ENCODE data around the gene LEFTY2. TPM values are rescaled to one million over a fixed set of nuclear protein-coding genes. Genes with fewer than 3 reads are reported as not detected.

The LEFTY2 gene
- total and polyA plus RNA-seq, 9 of the 15 experiments (the other 6 are each of a cell fraction or from before 2014, with no cell fraction given): 0.04 to 0.14 TPM; not detected in 7

DNA sequence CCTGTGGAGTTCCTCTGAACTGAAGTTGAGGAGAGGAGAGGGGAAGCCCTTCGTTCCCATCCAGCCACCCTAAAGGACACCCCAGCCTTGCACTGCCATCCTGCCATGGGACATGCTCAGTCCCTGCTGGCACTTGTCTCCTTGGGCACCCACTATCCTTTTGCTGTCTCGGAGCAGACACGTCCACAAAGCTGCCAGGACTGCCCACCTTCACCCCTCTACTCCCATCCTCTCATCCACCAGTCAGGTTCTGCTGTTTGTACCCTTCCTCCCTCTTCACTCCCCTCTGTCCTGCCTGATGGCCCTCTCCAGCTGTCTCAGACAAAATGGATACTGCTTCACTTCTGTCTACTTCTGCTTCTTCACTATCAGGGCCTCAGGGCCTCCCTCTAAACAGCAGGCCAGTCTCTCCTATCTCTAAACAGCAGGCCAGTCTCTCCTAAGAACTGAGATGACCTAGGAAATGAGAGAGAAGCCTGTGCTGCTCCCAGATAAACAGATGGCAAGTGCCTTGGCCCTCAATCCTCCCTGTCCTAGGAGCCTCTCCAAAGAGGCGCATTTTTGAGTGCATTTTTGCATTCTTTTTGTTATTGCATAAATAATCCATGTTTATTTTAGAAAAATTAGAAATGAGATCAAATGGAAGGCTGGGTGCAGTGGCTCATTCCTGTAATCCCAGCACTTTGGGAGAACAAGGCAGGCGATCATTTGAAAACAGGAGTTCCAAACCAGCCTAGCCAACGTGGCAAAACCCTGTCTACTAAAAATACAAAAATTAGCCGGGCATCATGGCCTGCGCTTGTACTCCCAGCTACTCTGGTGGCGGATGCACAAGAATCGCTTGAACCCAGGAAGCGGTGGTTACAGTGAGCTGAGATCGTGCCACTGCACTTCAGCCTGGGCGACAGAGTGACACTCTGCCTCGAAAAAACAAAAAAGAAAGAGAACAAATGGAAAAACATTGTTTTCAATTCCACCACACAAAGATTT, 12.5 kb downstream of the LEFTY2 start (continued):
- TF ChIP-seq, protein P1, sequence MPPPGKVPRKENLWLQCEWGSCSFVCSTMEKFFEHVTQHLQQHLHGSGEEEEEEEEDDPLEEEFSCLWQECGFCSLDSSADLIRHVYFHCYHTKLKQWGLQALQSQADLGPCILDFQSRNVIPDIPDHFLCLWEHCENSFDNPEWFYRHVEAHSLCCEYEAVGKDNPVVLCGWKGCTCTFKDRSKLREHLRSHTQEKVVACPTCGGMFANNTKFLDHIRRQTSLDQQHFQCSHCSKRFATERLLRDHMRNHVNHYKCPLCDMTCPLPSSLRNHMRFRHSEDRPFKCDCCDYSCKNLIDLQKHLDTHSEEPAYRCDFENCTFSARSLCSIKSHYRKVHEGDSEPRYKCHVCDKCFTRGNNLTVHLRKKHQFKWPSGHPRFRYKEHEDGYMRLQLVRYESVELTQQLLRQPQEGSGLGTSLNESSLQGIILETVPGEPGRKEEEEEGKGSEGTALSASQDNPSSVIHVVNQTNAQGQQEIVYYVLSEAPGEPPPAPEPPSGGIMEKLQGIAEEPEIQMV (tag; conservative IDR thresholded peaks at IDR 0.05; ENCODE audit: low read depth): no peak; the same call in none of the 2 replicates
- TF ChIP-seq KAT2B (IDR thresholded peaks at IDR 0.05; ENCODE audit: low read depth, low read length): no peak
- TF ChIP-seq MAZ (CRISPR knock-in tag; conservative IDR thresholded peaks at IDR 0.05 in 1 of 2, IDR thresholded peaks at IDR 0.05 in 1 of 2): peak; percentile 51 to 93; a peak in 3 of 4 replicates
- TF ChIP-seq, protein P2, sequence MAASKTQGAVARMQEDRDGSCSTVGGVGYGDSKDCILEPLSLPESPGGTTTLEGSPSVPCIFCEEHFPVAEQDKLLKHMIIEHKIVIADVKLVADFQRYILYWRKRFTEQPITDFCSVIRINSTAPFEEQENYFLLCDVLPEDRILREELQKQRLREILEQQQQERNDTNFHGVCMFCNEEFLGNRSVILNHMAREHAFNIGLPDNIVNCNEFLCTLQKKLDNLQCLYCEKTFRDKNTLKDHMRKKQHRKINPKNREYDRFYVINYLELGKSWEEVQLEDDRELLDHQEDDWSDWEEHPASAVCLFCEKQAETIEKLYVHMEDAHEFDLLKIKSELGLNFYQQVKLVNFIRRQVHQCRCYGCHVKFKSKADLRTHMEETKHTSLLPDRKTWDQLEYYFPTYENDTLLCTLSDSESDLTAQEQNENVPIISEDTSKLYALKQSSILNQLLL (CRISPR knock-in tag; IDR thresholded peaks at IDR 0.05; ENCODE audit: borderline replicate concordance): no peak
- TF ChIP-seq RUNX1 (IDR thresholded peaks at IDR 0.05; ENCODE audit: low read depth): peak; percentile 73; the same call in 1 of the 2 replicates
- TF ChIP-seq FOXM1 (IDR thresholded peaks at IDR 0.05; ENCODE audit: low read depth): peak; percentile 98
- no peak for TF ChIP-seq FOXM1 (CRISPR knock-in tag; IDR thresholded peaks at IDR 0.05; ENCODE audit: low read depth)
- TF ChIP-seq, protein P3, sequence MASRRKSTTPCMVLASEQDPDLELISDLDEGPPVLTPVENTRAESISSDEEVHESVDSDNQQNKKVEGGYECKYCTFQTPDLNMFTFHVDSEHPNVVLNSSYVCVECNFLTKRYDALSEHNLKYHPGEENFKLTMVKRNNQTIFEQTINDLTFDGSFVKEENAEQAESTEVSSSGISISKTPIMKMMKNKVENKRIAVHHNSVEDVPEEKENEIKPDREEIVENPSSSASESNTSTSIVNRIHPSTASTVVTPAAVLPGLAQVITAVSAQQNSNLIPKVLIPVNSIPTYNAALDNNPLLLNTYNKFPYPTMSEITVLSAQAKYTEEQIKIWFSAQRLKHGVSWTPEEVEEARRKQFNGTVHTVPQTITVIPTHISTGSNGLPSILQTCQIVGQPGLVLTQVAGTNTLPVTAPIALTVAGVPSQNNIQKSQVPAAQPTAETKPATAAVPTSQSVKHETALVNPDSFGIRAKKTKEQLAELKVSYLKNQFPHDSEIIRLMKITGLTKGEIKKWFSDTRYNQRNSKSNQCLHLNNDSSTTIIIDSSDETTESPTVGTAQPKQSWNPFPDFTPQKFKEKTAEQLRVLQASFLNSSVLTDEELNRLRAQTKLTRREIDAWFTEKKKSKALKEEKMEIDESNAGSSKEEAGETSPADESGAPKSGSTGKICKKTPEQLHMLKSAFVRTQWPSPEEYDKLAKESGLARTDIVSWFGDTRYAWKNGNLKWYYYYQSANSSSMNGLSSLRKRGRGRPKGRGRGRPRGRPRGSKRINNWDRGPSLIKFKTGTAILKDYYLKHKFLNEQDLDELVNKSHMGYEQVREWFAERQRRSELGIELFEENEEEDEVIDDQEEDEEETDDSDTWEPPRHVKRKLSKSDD (conservative IDR thresholded peaks at IDR 0.05; ENCODE audit: low read length): no peak
- peak; percentile 78 for TF ChIP-seq MEIS2 (IDR thresholded peaks at IDR 0.05; ENCODE audit: partially characterized antibody)
- TF ChIP-seq HSF4 (CRISPR knock-in tag; IDR thresholded peaks at IDR 0.05; ENCODE audit: borderline replicate concordance): peak; percentile 27
- TF ChIP-seq, protein P4, sequence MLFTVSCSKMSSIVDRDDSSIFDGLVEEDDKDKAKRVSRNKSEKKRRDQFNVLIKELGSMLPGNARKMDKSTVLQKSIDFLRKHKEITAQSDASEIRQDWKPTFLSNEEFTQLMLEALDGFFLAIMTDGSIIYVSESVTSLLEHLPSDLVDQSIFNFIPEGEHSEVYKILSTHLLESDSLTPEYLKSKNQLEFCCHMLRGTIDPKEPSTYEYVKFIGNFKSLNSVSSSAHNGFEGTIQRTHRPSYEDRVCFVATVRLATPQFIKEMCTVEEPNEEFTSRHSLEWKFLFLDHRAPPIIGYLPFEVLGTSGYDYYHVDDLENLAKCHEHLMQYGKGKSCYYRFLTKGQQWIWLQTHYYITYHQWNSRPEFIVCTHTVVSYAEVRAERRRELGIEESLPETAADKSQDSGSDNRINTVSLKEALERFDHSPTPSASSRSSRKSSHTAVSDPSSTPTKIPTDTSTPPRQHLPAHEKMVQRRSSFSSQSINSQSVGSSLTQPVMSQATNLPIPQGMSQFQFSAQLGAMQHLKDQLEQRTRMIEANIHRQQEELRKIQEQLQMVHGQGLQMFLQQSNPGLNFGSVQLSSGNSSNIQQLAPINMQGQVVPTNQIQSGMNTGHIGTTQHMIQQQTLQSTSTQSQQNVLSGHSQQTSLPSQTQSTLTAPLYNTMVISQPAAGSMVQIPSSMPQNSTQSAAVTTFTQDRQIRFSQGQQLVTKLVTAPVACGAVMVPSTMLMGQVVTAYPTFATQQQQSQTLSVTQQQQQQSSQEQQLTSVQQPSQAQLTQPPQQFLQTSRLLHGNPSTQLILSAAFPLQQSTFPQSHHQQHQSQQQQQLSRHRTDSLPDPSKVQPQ (CRISPR knock-in tag; IDR thresholded peaks at IDR 0.05; ENCODE audit: borderline replicate concordance): no peak; the same call in none of the 2 replicates
- TF ChIP-seq PTRF (tag; IDR thresholded peaks at IDR 0.05): peak; percentile 75
- no peak for TF ChIP-seq ZNF408 (CRISPR knock-in tag; IDR thresholded peaks at IDR 0.05; ENCODE audit: low read depth)
- TF ChIP-seq, protein P5, sequence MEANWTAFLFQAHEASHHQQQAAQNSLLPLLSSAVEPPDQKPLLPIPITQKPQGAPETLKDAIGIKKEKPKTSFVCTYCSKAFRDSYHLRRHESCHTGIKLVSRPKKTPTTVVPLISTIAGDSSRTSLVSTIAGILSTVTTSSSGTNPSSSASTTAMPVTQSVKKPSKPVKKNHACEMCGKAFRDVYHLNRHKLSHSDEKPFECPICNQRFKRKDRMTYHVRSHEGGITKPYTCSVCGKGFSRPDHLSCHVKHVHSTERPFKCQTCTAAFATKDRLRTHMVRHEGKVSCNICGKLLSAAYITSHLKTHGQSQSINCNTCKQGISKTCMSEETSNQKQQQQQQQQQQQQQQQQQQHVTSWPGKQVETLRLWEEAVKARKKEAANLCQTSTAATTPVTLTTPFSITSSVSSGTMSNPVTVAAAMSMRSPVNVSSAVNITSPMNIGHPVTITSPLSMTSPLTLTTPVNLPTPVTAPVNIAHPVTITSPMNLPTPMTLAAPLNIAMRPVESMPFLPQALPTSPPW (CRISPR knock-in tag; IDR thresholded peaks at IDR 0.05): peak; percentile 89
